ENCODE measurements around the gene HOXA2.

The HOXA2 gene

GRCh38 chr7:27066148-27066547, 36.3 kb downstream of the HOXA2 start:
- DNase-seq (ENCODE audit: low read depth): peak; percentile 66
- no peak for TF ChIP-seq CTCF (conservative IDR thresholded peaks at IDR 0.05; ENCODE audit: control insufficient read depth, insufficient read depth, low read depth, low read length)
- no peak overlapping the region for H3K4me3 ChIP-seq (ENCODE audit: control insufficient read depth, low read depth, low read length)

GRCh38 chr7:27065709-27066108, 36.8 kb downstream of the HOXA2 start:
- DNase-seq (ENCODE audit: low read depth): no peak
- no peak for TF ChIP-seq CTCF (conservative IDR thresholded peaks at IDR 0.05; ENCODE audit: control insufficient read depth, insufficient read depth, low read depth, low read length)

GRCh38 chr7:27064661-27065060, 37.8 kb downstream of the HOXA2 start:
- H3K4me3 ChIP-seq (ENCODE audit: control insufficient read depth, low read depth, low read length): no peak overlapping the region
- peak; percentile 39 for DNase-seq (ENCODE audit: low read depth)
- no peak for TF ChIP-seq CTCF (conservative IDR thresholded peaks at IDR 0.05; ENCODE audit: control insufficient read depth, insufficient read depth, low read depth, low read length)

More at GRCh38 chr7:27065709-27066108, 36.8 kb downstream of the HOXA2 start:
- H3K4me3 ChIP-seq (ENCODE audit: control insufficient read depth, low read depth, low read length): no peak overlapping the region

GRCh38 chr7:27064159-27064558, 38.3 kb downstream of the HOXA2 start:
- peak; percentile 52 for DNase-seq (ENCODE audit: low read depth)
- no peak for TF ChIP-seq CTCF (conservative IDR thresholded peaks at IDR 0.05; ENCODE audit: control insufficient read depth, insufficient read depth, low read depth, low read length)
- H3K4me3 ChIP-seq (ENCODE audit: control insufficient read depth, low read depth, low read length): no peak overlapping the region

- H3K4me3 ChIP-seq (ENCODE audit: control insufficient read depth, low read depth, low read length): no peak overlapping the region
- TF ChIP-seq CTCF (conservative IDR thresholded peaks at IDR 0.05; ENCODE audit: control insufficient read depth, insufficient read depth, low read depth, low read length): no peak
- peak; percentile 20 for DNase-seq (ENCODE audit: low read depth)
Measured at GRCh38 chr7:27062946-27063345, 39.5 kb downstream of the HOXA2 start.

- no peak overlapping the region for H3K4me3 ChIP-seq (ENCODE audit: control insufficient read depth, low read depth, low read length)
- TF ChIP-seq CTCF (conservative IDR thresholded peaks at IDR 0.05; ENCODE audit: control insufficient read depth, insufficient read depth, low read depth, low read length): no peak
- no peak for DNase-seq (ENCODE audit: low read depth)
Measured at GRCh38 chr7:27053153-27053552, 49.3 kb downstream of the HOXA2 start.

- DNase-seq (ENCODE audit: low read depth): peak; percentile 86
- H3K4me3 ChIP-seq (ENCODE audit: control insufficient read depth, low read depth, low read length): no peak overlapping the region
- TF ChIP-seq CTCF (conservative IDR thresholded peaks at IDR 0.05; ENCODE audit: control insufficient read depth, insufficient read depth, low read depth, low read length): no peak
Measured at GRCh38 chr7:27051451-27051850, 51.0 kb downstream of the HOXA2 start.

All from fibroblast of mammary gland (primary cell).